Endothelial cell of umbilical vein (primary cell): ENCODE data around the gene SENP6. TPM values are rescaled to one million over a fixed set of nuclear protein-coding genes. Genes with fewer than 3 reads are reported as not detected.

Source experiments
- BruUV-seq: library from RNA; stranded (reverse); fragments of 400-500 nt; replicated peaks from 2 replicates; lab custom pipeline; 2021; lab: Mats Ljungman, UMichigan
- CTCF ChIA-PET: fragments of 300-600, 350-600 bp; sonication (Branson Sonifier 250); formaldehyde crosslinking; loops from one replicate; lab custom pipeline; 2021; ENCODE audit warnings: antibody characterized with exemption, inconsistent platforms; lab: Charles Lee
- POLR2A ChIA-PET: fragments of 300-600, 350-600 bp; sonication (Branson Sonifier 250); formaldehyde crosslinking; loops from one replicate; lab custom pipeline; 2021; ENCODE audit warnings: antibody characterized with exemption, inconsistent platforms; lab: Charles Lee
- DNase-seq: peaks from one replicate; pipeline ENCODE4 v3.0.0-alpha.2; 2011; ENCODE audit warnings: low read depth, low spot score
- FAIRE-seq: peaks from 2 replicates; lab custom pipeline; 2011; peaks lifted over from hg19 to GRCh38; lab: Jason Lieb, UNC
- H2AFZ ChIP-seq: 2 replicates; pipeline ENCODE4 v1.6.0; 2012; ENCODE audit warnings: low read depth, low read length, control low read depth, inconsistent platforms
- H3K27ac ChIP-seq: 2 replicates; pipeline ENCODE4 v1.5.1; 2011; ENCODE audit warnings: low read depth, mild to moderate bottlenecking, control low read depth, low read length, moderate library complexity; ENCODE audit not compliant: insufficient read depth
- H3K27me3 ChIP-seq, 2 experiments: 2 replicates each; pipeline versions ENCODE4 v1.6.0 to v1.6.1; 2011; ENCODE audit warnings: low read length in 2 of 2, mixed read lengths in 1 of 2; ENCODE audit not compliant: control insufficient read depth in 2 of 2, insufficient read depth in 2 of 2
- H3K36me3 ChIP-seq, 2 experiments: 2 replicates in 1 of 2; 3 replicates in 1 of 2; pipeline ENCODE4 v1.5.1; 2011; ENCODE audit warnings: low read length in 2 of 2, mild to moderate bottlenecking in 1 of 2, moderate library complexity in 1 of 2; ENCODE audit not compliant: control insufficient read depth in 2 of 2, insufficient read depth in 2 of 2; ENCODE audit errors: extremely low read depth in 1 of 2
- H3K4me1 ChIP-seq: 3 replicates; pipeline ENCODE4 v1.5.1; 2011; ENCODE audit warnings: mild to moderate bottlenecking, low read length; ENCODE audit not compliant: control insufficient read depth, insufficient read depth; ENCODE audit errors: extremely low read depth
- H3K4me2 ChIP-seq: 2 replicates; pipeline ENCODE4 v1.6.1; 2011; ENCODE audit warnings: low read length, control low read depth, mixed read lengths; ENCODE audit not compliant: insufficient read depth
- H3K4me3 ChIP-seq, 3 experiments: fragments of 200-600 bp in 1 of 3; sonication (generic), shearing (Covaris generic) in 1 of 3; replicated peaks in 1 of 3; 2 replicates each; pipeline ENCODE4 v1.5.1; 2011 to 2016; ENCODE audit warnings: control low read depth in 3 of 3, low read length in 3 of 3, mild to moderate bottlenecking in 2 of 3, inconsistent platforms in 1 of 3, low read depth in 1 of 3, moderate library complexity in 1 of 3; ENCODE audit not compliant: insufficient read depth in 1 of 3
- H3K79me2 ChIP-seq: 2 replicates; pipeline ENCODE4 v1.6.0; 2012; ENCODE audit warnings: low read length, inconsistent platforms; ENCODE audit not compliant: control insufficient read depth, insufficient read depth
- H3K9ac ChIP-seq: replicated peaks from 2 replicates; pipeline ENCODE3; 2011; ENCODE audit warnings: low read length, control low read depth; ENCODE audit not compliant: insufficient read depth; ENCODE audit errors: extremely low read depth
- H3K9me1 ChIP-seq: replicated peaks from 3 replicates; pipeline ENCODE4 v1.6.0; 2011; ENCODE audit warnings: mild to moderate bottlenecking, low read length; ENCODE audit not compliant: control insufficient read depth, insufficient read depth; ENCODE audit errors: extremely low read depth
- H3K9me3 ChIP-seq: replicated peaks from 2 replicates; pipeline ENCODE4 v1.5.1; 2012; ENCODE audit warnings: low read length, inconsistent platforms; ENCODE audit not compliant: control insufficient read depth, insufficient read depth
- H4K20me1 ChIP-seq: replicated peaks from 2 replicates; pipeline ENCODE3; 2011; ENCODE audit warnings: mild to moderate bottlenecking, low read length; ENCODE audit not compliant: control insufficient read depth, insufficient read depth; ENCODE audit errors: extremely low read depth
- EZH2 ChIP-seq: IDR thresholded peaks from 2 replicates; pipeline ENCODE4 v1.6.1; 2012; ENCODE audit warnings: borderline replicate concordance, low read depth, mild to moderate bottlenecking, moderate library complexity, low read length, inconsistent platforms; ENCODE audit not compliant: severe bottlenecking
- FOS ChIP-seq: IDR thresholded peaks from 2 replicates; pipeline ENCODE4 v1.6.1; 2011; ENCODE audit warnings: mild to moderate bottlenecking, low read length, moderate library complexity, borderline replicate concordance; ENCODE audit not compliant: insufficient read depth
- GATA2 ChIP-seq: IDR thresholded peaks from 2 replicates; pipeline ENCODE4 v1.7.0; 2011; ENCODE audit warnings: low read depth, mild to moderate bottlenecking, moderate library complexity, mixed read lengths, low read length; ENCODE audit not compliant: insufficient read length, insufficient read depth
- JUN ChIP-seq: IDR thresholded peaks from 2 replicates; pipeline ENCODE4 v1.6.1; 2011; ENCODE audit warnings: borderline replicate concordance, low read depth; ENCODE audit not compliant: insufficient read length, insufficient read depth
- MYC ChIP-seq: IDR thresholded peaks from one replicate; pipeline ENCODE4 v1.6.1; 2011; ENCODE audit warnings: mild to moderate bottlenecking, low read depth, low read length
- POLR2A ChIP-seq: IDR thresholded peaks from 2 replicates; pipeline ENCODE4 v1.6.1; 2012; ENCODE audit warnings: low read depth, mild to moderate bottlenecking, control low read depth, low read length
- POLR2AphosphoS5 ChIP-seq: IDR thresholded peaks from 2 replicates; pipeline ENCODE4 v1.6.1; 2012; ENCODE audit warnings: low read depth, mild to moderate bottlenecking, control low read depth, low read length, moderate library complexity; ENCODE audit not compliant: insufficient read depth
- dilution Hi-C: fragments of 300-500 bp; cut with MboI; formaldehyde crosslinking; loops from one replicate; pipeline ENCODE4 v1.15.0; 2019; ENCODE audit warnings: low sequenced_read_pairs; ENCODE audit not compliant: extremely low pct_ligation_motif_present
- intact Hi-C: fragments of 100-400 bp; cut with micrococcal nuclease; formaldehyde crosslinking; loops from one replicate; pipeline ENCODE4 v1.10.0; 2022
- polyA plus RNA-seq, 4 experiments: library from polyadenylated mRNA; depleted of rRNA in 3 of 4; stranded (reverse) in 3 of 4; unstranded in 1 of 4; fragments of >200 nt; gene quantifications; 2 replicates each; pipeline versions ENCODE4 v1.2.1 to v1.2.3, GENCODE V29; 2011 to 2012; ENCODE audit warnings: missing spikeins in 1 of 4
- total RNA-seq: library from RNA; stranded (reverse); gene quantifications from 2 replicates; pipeline ENCODE4 v1.2.3, GENCODE V29; 2021
- TF ChIP-seq, protein P1 (sequence below): IDR thresholded peaks from 2 replicates; pipeline ENCODE4 v1.6.1; 2011; ENCODE audit not compliant: insufficient read depth, insufficient read length
- TF ChIP-seq, protein P2 (sequence below), 2 donors: IDR thresholded peaks; 1 replicate in 1 of 2; 2 replicates in 1 of 2; pipeline ENCODE4 v1.5.1; 2011; ENCODE audit warnings: low read length in 2 of 2, mild to moderate bottlenecking in 2 of 2, moderate library complexity in 2 of 2, control low read depth in 1 of 2, inconsistent platforms in 1 of 2, low read depth in 1 of 2; ENCODE audit not compliant: insufficient read depth in 1 of 2; ENCODE audit errors: extremely low read depth in 1 of 2

SENP6 gene
- total and polyA plus RNA-seq, 2 donors (not counting 3 experiments of a cell fraction or from before 2014, with no cell fraction given), result 11.5 to 99.1 TPM

DNA sequence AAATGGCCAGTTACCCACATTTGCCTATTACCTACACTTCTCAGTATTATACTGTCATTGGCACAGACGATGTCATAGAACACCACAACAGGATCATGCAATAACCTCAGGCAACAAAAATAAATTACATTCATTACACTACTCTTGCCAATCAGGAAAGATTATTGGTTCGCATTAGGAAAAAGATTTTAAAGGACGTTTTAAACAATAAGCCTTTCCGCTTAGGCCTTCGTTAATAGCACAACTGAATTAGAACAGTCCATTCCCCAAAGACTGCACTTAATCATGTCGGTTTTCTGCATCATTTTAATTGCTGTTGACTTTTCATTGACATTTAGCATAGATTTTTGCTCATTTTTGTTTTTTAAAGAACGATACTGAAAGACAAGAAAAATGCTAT is 912 bp upstream of the SENP6 start:
- CTCF ChIA-PET, result interaction anchor here (1.2 kb wide), 2 partner anchors 11 to 27 kb away, joined by 3 to 5 read pairs; no protein-coding TSS in a partner anchor
- H3K9ac ChIP-seq, result peak overlapping the region; percentile 92
- peak overlapping the region; percentile 69 for H2AFZ ChIP-seq
- H4K20me1 ChIP-seq, result no peaks in the 10 kb centered on the region
- H3K4me2 ChIP-seq, result peak overlapping the region; percentile 95
- peaks cover 11% of the 10 kb centered on the region for H3K4me1 ChIP-seq
- dilution Hi-C loops, result no loop called here
- no peak overlapping the region for H3K4me3 ChIP-seq
- POLR2A ChIA-PET, result interaction anchor here (1.4 kb wide), 1 partner anchor 316 kb away, joined by 5 read pairs; the partner anchor contains the start of gene TMEM30A
- DNase-seq (peak; percentile 41), FAIRE-seq (no peak)
- H3K79me2 ChIP-seq, result peaks cover 46% of the 10 kb centered on the region
- no peaks in the 10 kb centered on the region for H3K27me3 ChIP-seq
- intact Hi-C loops, result loop anchor here (5.0 kb wide), 1 partner anchor 152 kb away; no protein-coding TSS in a partner anchor
- BruUV-seq, result no TSS peak
- H3K9me3 ChIP-seq, result no peaks in the 10 kb centered on the region
- no peaks in the 10 kb centered on the region for H3K36me3 ChIP-seq
- peak overlapping the region; percentile 95 for H3K27ac ChIP-seq
- H3K9me1 ChIP-seq, result no peaks in the 10 kb centered on the region
- TF ChIP-seq, protein P1, sequence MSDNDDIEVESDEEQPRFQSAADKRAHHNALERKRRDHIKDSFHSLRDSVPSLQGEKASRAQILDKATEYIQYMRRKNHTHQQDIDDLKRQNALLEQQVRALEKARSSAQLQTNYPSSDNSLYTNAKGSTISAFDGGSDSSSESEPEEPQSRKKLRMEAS, result no peak
- TF ChIP-seq EZH2, result no peak
- no peak for TF ChIP-seq POLR2A
- TF ChIP-seq FOS, result no peak
- no peak for TF ChIP-seq POLR2AphosphoS5
- no peak for TF ChIP-seq MYC
- TF ChIP-seq JUN, result no peak
- TF ChIP-seq, protein P2, sequence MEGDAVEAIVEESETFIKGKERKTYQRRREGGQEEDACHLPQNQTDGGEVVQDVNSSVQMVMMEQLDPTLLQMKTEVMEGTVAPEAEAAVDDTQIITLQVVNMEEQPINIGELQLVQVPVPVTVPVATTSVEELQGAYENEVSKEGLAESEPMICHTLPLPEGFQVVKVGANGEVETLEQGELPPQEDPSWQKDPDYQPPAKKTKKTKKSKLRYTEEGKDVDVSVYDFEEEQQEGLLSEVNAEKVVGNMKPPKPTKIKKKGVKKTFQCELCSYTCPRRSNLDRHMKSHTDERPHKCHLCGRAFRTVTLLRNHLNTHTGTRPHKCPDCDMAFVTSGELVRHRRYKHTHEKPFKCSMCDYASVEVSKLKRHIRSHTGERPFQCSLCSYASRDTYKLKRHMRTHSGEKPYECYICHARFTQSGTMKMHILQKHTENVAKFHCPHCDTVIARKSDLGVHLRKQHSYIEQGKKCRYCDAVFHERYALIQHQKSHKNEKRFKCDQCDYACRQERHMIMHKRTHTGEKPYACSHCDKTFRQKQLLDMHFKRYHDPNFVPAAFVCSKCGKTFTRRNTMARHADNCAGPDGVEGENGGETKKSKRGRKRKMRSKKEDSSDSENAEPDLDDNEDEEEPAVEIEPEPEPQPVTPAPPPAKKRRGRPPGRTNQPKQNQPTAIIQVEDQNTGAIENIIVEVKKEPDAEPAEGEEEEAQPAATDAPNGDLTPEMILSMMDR (IDR thresholded peaks at IDR 0.05; ENCODE audit: extremely low read depth in 1 of 2, insufficient read depth in 1 of 2, low read depth in 1 of 2, low read length in 2 of 2), result no peak
- no peak for TF ChIP-seq GATA2
